ENCODE data around the gene MAPKBP1. TPM values are rescaled to one million over a fixed set of nuclear protein-coding genes. Genes with fewer than 3 reads are reported as not detected.

MAPKBP1 gene
- total RNA-seq, 1 donor from 2014 or later = 28.9 TPM

GRCh38 chr15:41832875-41833274 lies 58.6 kb downstream of the MAPKBP1 start:
- H3K36me3 Mint-ChIP-seq (ENCODE audit: insufficient read depth) = peaks cover 7% of the 10 kb centered on the region

DNA sequence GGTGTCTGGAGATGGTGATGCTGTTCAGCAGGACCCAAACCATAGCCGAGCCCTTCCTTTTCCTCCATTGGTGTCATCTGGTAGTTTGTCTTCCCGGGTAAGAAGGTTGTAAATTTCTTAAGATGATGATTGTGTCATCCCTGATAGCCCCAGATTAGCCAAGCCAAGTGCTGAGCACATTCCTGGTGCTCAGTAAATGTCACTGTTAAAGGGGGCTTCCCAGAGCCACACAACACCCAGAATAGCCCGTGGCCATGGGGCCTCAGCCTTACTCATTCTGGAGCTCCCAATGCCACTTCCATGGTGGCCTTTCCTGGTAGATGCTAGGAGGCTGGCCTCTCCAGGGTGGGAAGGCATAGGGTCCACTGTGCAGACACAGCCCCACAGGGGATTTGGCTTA lies 59.8 kb downstream of the MAPKBP1 start:
- no peak overlapping the region for H3K27ac Mint-ChIP-seq
- no peaks in the 10 kb centered on the region for H3K4me1 Mint-ChIP-seq (ENCODE audit: low read depth)

More at GRCh38 chr15:41832875-41833274, 58.6 kb downstream of the MAPKBP1 start:
- H3K27me3 Mint-ChIP-seq = peaks cover 6% of the 10 kb centered on the region
- H3K27ac Mint-ChIP-seq = no peak overlapping the region
- H3K4me3 Mint-ChIP-seq (ENCODE audit: low read depth) = no peak overlapping the region
- H3K9me3 Mint-ChIP-seq (ENCODE audit: low read depth) = no peaks in the 10 kb centered on the region
- no peak for TF ChIP-seq CTCF (IDR thresholded peaks at IDR 0.05; ENCODE audit: unreplicated experiment)
- H3K4me1 Mint-ChIP-seq (ENCODE audit: low read depth) = peaks cover 7% of the 10 kb centered on the region
- DNase-seq (ENCODE audit: low spot score, unreplicated experiment) = no peak

GRCh38 chr15:41836073-41836472 lies 61.8 kb downstream of the MAPKBP1 start:
- H3K9me3 Mint-ChIP-seq (ENCODE audit: low read depth) = no peaks in the 10 kb centered on the region
- H3K4me1 Mint-ChIP-seq (ENCODE audit: low read depth) = no peaks in the 10 kb centered on the region
- H3K27me3 Mint-ChIP-seq = no peaks in the 10 kb centered on the region
- no peak overlapping the region for H3K4me3 Mint-ChIP-seq (ENCODE audit: low read depth)
- DNase-seq (ENCODE audit: low spot score, unreplicated experiment) = no peak
- peaks cover 7% of the 10 kb centered on the region for H3K36me3 Mint-ChIP-seq (ENCODE audit: insufficient read depth)
- TF ChIP-seq CTCF (IDR thresholded peaks at IDR 0.05; ENCODE audit: unreplicated experiment) = no peak
- no peak overlapping the region for H3K27ac Mint-ChIP-seq

More for the DNA sequence above, 59.8 kb downstream of the MAPKBP1 start:
- no peaks in the 10 kb centered on the region for H3K27me3 Mint-ChIP-seq
- no peak for DNase-seq (ENCODE audit: low spot score, unreplicated experiment)
- no peak for TF ChIP-seq CTCF (IDR thresholded peaks at IDR 0.05; ENCODE audit: unreplicated experiment)
- H3K9me3 Mint-ChIP-seq (ENCODE audit: low read depth) = no peaks in the 10 kb centered on the region
- no peak overlapping the region for H3K4me3 Mint-ChIP-seq (ENCODE audit: low read depth)
- peaks cover 7% of the 10 kb centered on the region for H3K36me3 Mint-ChIP-seq (ENCODE audit: insufficient read depth)

- Mint-ChIP-seq H3K4me1 (ENCODE audit: low read depth) (no peaks in the 10 kb centered on the region), H3K27me3 (no peaks in the 10 kb centered on the region), H3K9me3 (ENCODE audit: low read depth) (no peaks in the 10 kb centered on the region), H3K27ac (peak overlapping the region; percentile 59), H3K36me3 (ENCODE audit: insufficient read depth) (peaks cover 7% of the 10 kb centered on the region), H3K4me3 (ENCODE audit: low read depth) (no peak overlapping the region)
- TF ChIP-seq CTCF (IDR thresholded peaks at IDR 0.05; ENCODE audit: unreplicated experiment) = no peak
- no peak for DNase-seq (ENCODE audit: low spot score, unreplicated experiment)
Measured at GRCh38 chr15:41836713-41837454, 62.6 kb downstream of the MAPKBP1 start.

DNA sequence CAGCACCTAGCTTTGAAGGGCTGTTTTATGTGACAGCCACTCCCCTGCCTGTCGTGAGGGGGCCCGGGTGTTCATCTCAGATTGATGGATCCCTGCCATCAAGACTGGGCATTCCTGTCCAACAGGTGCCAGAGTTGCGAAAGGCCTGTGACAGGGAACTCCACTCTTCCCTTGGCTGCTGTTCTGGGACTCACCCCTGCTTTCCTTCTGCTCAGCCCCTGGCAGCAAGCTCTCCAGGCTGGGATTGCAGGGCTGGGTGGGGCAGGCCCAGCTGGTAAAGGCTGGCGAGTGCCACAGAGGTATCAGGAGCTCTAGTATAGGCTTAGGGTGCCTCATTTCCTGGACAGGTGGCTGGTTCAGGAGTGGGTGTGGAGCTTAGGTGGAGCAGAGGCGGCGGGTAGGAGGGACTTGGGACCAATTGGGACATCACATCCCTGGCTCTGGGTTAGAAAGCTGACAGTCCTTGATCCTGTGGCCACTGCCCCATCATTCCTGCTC lies 64.2 kb downstream of the MAPKBP1 start, which contains the start of gene PLA2G4B:
Gene PLA2G4B (plus strand): TSS at position 448 of the 498 bp plus-strand sequence. CDS start 67 bp downstream, outside the sequence.
- Mint-ChIP-seq H3K9me3 (ENCODE audit: low read depth) (no peaks in the 10 kb centered on the region), H3K27me3 (no peaks in the 10 kb centered on the region), H3K4me3 (ENCODE audit: low read depth) (no peak within 1 kb of the TSS), H3K36me3 (ENCODE audit: insufficient read depth) (peaks cover 7% of the 10 kb centered on the region), H3K4me1 (ENCODE audit: low read depth) (no peaks in the 10 kb centered on the region), H3K27ac (no peak within 1 kb of the TSS)
- no peak for TF ChIP-seq CTCF (IDR thresholded peaks at IDR 0.05; ENCODE audit: unreplicated experiment)
- DNase-seq (ENCODE audit: low spot score, unreplicated experiment) = no peak

Data from progenitor cell of endocrine pancreas (in vitro differentiated cells).